WTC11 (cell line): ENCODE data around the gene RASSF1. TPM values are rescaled to one million over a fixed set of nuclear protein-coding genes. Genes with fewer than 3 reads are reported as not detected.

Experiments used
- ATAC-seq: fragments of 200-7000 bp; cut with Tn5 transposase; 2 replicates; pipeline ENCODE4 v1.10.0; 2021; ENCODE audit warnings: mild to moderate bottlenecking, moderate library complexity
- CTCF ChIA-PET: fragments of 300-600 bp; sonication (Branson Sonifier 250); formaldehyde crosslinking; loops from one replicate; lab custom pipeline; 2021; ENCODE audit warnings: antibody characterized with exemption; lab: Charles Lee
- POLR2A ChIA-PET: fragments of 350-600 bp; sonication (Branson Sonifier 250); formaldehyde crosslinking; loops from one replicate; lab custom pipeline; 2021; ENCODE audit warnings: antibody characterized with exemption; lab: Charles Lee
- DNase-seq: peaks from one replicate; pipeline ENCODE4 v3.0.0; 2021; ENCODE audit warnings: low spot score
- H3K27ac Mint-ChIP-seq: 2 replicates; pipeline ENCODE4 v1.8.0; 2021; ENCODE audit warnings: mixed read lengths
- H3K27me3 Mint-ChIP-seq: 2 replicates; pipeline ENCODE4 v1.8.0; 2021; ENCODE audit warnings: low read depth, mild to moderate bottlenecking, moderate library complexity, mixed read lengths
- H3K36me3 Mint-ChIP-seq: 2 replicates; pipeline ENCODE4 v1.8.0; 2021; ENCODE audit warnings: mixed read lengths
- H3K4me1 Mint-ChIP-seq: 2 replicates; pipeline ENCODE4 v1.8.0; 2022; ENCODE audit warnings: mixed read lengths
- H3K4me3 Mint-ChIP-seq: 2 replicates; pipeline ENCODE4 v1.8.0; 2021; ENCODE audit warnings: mild to moderate bottlenecking, moderate library complexity, mixed read lengths
- H3K9me3 Mint-ChIP-seq: 2 replicates; pipeline ENCODE4 v1.8.0; 2021; ENCODE audit warnings: mixed read lengths
- GTF2I ChIP-seq: fragments of 250-450 bp; sonication (Bioruptor Pico); conservative IDR thresholded peaks from 2 replicates; pipeline ENCODE4 v1.4.0; 2021; ENCODE audit warnings: mild to moderate bottlenecking
- NFYB ChIP-seq: sonication (generic); formaldehyde crosslinking; conservative IDR thresholded peaks from 2 replicates; pipeline ENCODE4 v1.8.0; 2022; ENCODE audit warnings: low read depth, missing genetic modification reagents
- NR1H2 ChIP-seq: sonication (generic); formaldehyde crosslinking; IDR thresholded peaks from 2 replicates; pipeline ENCODE4 v1.9.0; 2021; ENCODE audit warnings: mild to moderate bottlenecking, moderate library complexity, missing genetic modification reagents
- SMAD3 ChIP-seq: sonication (generic); formaldehyde crosslinking; IDR thresholded peaks from 2 replicates; pipeline ENCODE4 v1.8.0; 2022; ENCODE audit warnings: missing genetic modification reagents, mild to moderate bottlenecking, borderline replicate concordance
- SOX15 ChIP-seq: fragments of 250-450 bp; sonication (Bioruptor Pico); IDR thresholded peaks from 2 replicates; pipeline ENCODE4 v1.9.0; 2021; ENCODE audit warnings: mild to moderate bottlenecking
- SP1 ChIP-seq: sonication (generic); formaldehyde crosslinking; conservative IDR thresholded peaks from 2 replicates; pipeline ENCODE4 v1.8.1; 2022; ENCODE audit warnings: missing genetic modification reagents
- TEAD4 ChIP-seq: sonication (generic); formaldehyde crosslinking; IDR thresholded peaks from 2 replicates; pipeline ENCODE4 v1.8.0; 2022; ENCODE audit warnings: mild to moderate bottlenecking, missing genetic modification reagents
- ZBTB21 ChIP-seq: sonication (generic); formaldehyde crosslinking; IDR thresholded peaks from 2 replicates; pipeline ENCODE4 v1.8.1; 2023; ENCODE audit warnings: mild to moderate bottlenecking, missing genetic modification reagents, borderline replicate concordance
- ZNF138 ChIP-seq: sonication (generic); formaldehyde crosslinking; conservative IDR thresholded peaks from 2 replicates; pipeline ENCODE4 v1.8.1; 2022; ENCODE audit warnings: mild to moderate bottlenecking, moderate library complexity, missing genetic modification reagents
- ZNF263 ChIP-seq: sonication (generic); formaldehyde crosslinking; IDR thresholded peaks from 2 replicates; pipeline ENCODE4 v1.8.1; 2022; ENCODE audit warnings: low read depth, mild to moderate bottlenecking, moderate library complexity, missing genetic modification reagents
- total RNA-seq: library from RNA; stranded (reverse); gene quantifications from 3 replicates; pipeline ENCODE4 v1.2.3, GENCODE V29; 2021
- TF ChIP-seq, protein P1 (sequence below): sonication (generic); formaldehyde crosslinking; IDR thresholded peaks from 2 replicates; pipeline ENCODE4 v1.8.1; 2023; ENCODE audit warnings: mild to moderate bottlenecking, missing genetic modification reagents
- TF ChIP-seq, protein P2 (sequence below): sonication (generic); formaldehyde crosslinking; IDR thresholded peaks from 2 replicates; pipeline ENCODE4 v1.8.1; 2022; ENCODE audit warnings: mild to moderate bottlenecking, missing genetic modification reagents, moderate library complexity, borderline replicate concordance
- TF ChIP-seq, protein P3 (sequence below): sonication (generic); formaldehyde crosslinking; IDR thresholded peaks from 2 replicates; pipeline ENCODE4 v1.8.1; 2023; ENCODE audit warnings: mild to moderate bottlenecking, missing genetic modification reagents
- TF ChIP-seq, protein P4 (sequence below): sonication (generic); formaldehyde crosslinking; IDR thresholded peaks from 2 replicates; pipeline ENCODE4 v1.8.0; 2022; ENCODE audit warnings: missing genetic modification reagents

Gene RASSF1
- total RNA-seq, 1 experiment from 2014 or later, result 14.5 TPM

DNA sequence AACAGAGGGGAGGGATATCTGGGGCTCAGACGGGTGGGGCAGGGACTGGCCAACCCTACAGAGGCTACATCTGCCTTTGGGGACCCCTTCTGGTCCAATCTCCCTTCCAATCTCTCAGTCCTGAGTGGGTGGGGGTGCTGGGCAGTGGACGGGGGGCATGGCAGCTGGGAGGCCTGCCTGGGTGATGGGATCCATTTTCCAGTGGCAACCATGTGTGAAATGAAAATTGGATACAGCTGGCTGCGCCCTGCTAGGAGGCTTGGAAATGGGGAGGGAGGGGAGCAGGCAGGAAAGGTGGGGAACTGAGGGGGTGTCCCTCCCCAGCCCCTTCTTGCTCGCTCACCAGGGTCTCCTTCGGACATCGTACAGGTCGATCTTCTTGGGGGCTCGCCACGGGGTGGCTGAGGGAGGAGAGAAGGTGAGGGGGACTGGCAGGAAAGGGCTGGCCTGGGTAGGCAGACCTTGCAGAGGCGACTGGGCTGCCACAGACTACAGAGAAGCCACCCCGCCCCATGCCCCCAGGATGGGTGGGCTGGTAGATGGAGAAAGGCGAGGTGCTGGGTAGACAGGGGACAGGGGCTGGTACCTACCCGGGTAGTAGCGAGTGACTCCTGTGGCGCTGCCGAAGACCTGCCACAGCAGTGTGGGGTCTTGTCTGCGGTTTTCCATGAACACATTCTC lies 39.9 kb upstream of the RASSF1 start:
- no peaks in the 10 kb centered on the region for H3K9me3 Mint-ChIP-seq
- H3K4me3 Mint-ChIP-seq, result no peak overlapping the region
- no peak for DNase-seq
- ATAC-seq, result no peak
- H3K27me3 Mint-ChIP-seq, result no peaks in the 10 kb centered on the region
- ChIA-PET POLR2A (no interaction called here), CTCF (interaction anchor here (0.6 to 1.4 kb wide), 4 partner anchors 10 to 170 kb away, joined by 3 to 9 read pairs (median 4); no protein-coding TSS in a partner anchor)
- 0 out of 2 replicates have a peak, but pooled peaks cover 2% of the 10 kb centered on the region for H3K4me1 Mint-ChIP-seq
- TF ChIP-seq TEAD4 (CRISPR knock-in tag) (no peak), ZBTB21 (CRISPR knock-in tag) (no peak)
- TF ChIP-seq, protein P1, sequence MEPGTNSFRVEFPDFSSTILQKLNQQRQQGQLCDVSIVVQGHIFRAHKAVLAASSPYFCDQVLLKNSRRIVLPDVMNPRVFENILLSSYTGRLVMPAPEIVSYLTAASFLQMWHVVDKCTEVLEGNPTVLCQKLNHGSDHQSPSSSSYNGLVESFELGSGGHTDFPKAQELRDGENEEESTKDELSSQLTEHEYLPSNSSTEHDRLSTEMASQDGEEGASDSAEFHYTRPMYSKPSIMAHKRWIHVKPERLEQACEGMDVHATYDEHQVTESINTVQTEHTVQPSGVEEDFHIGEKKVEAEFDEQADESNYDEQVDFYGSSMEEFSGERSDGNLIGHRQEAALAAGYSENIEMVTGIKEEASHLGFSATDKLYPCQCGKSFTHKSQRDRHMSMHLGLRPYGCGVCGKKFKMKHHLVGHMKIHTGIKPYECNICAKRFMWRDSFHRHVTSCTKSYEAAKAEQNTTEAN, result no peak
- no peaks in the 10 kb centered on the region for H3K36me3 Mint-ChIP-seq
- no peak overlapping the region for H3K27ac Mint-ChIP-seq

DNA sequence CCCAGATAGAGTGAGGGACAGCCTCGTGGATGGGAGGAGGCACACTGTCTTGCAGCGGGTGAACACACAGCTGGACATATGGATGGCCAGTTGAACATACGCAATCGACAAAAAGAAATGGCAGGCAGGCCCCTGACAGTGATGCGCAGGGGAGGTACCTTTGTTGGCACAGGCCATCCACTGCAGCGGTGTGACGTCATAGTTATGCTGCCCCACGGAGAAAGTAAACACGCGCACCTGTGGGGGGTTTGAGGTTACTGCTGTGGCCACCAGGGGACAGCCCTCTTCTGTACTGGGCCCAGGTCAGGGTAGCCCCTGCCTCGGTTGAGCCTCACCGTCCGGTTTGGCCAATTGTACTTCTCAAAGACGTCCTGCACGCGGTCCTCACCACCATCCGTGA lies 38.1 kb upstream of the RASSF1 start:
- TF ChIP-seq ZNF138 (no peak), NFYB (CRISPR knock-in tag) (no peak), SP1 (CRISPR knock-in tag) (no peak)
- Mint-ChIP-seq H3K27ac (no peak overlapping the region), H3K36me3 (no peaks in the 10 kb centered on the region), H3K4me1 (peaks cover 8% of the 10 kb centered on the region), H3K9me3 (no peaks in the 10 kb centered on the region), H3K4me3 (no peak overlapping the region), H3K27me3 (no peaks in the 10 kb centered on the region)
- no peak for DNase-seq
- no peak for ATAC-seq
- ChIA-PET CTCF (no interaction called here), POLR2A (no interaction called here)

DNA sequence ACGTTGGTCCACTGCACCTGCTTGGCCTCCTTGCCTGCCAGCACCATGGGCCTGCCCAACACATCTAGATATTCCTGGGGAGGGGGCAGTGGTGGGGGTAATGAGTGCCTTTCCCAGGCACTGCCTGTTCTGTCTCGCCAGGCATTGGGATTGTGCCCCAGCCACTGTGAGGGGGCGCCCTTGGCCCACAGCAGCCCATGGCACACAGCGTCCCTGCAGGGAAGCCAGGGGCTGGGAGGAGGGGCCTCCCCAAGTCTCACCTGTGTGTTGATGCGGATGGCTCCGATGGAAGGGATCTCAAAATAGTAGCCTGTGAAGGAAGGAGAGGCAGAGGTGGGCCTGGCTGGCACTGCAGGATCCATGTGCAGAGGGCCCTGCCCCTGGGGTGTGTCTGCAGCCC lies 37.4 kb upstream of the RASSF1 start:
- CTCF ChIA-PET, result no interaction called here
- Mint-ChIP-seq H3K27ac (no peak overlapping the region), H3K27me3 (no peaks in the 10 kb centered on the region), H3K36me3 (no peaks in the 10 kb centered on the region), H3K9me3 (no peaks in the 10 kb centered on the region), H3K4me3 (no peak overlapping the region), H3K4me1 (peaks cover 11% of the 10 kb centered on the region)
- DNase-seq, result no peak
- POLR2A ChIA-PET, result no interaction called here
- ATAC-seq, result peak; percentile 42
- TF ChIP-seq, protein P2, sequence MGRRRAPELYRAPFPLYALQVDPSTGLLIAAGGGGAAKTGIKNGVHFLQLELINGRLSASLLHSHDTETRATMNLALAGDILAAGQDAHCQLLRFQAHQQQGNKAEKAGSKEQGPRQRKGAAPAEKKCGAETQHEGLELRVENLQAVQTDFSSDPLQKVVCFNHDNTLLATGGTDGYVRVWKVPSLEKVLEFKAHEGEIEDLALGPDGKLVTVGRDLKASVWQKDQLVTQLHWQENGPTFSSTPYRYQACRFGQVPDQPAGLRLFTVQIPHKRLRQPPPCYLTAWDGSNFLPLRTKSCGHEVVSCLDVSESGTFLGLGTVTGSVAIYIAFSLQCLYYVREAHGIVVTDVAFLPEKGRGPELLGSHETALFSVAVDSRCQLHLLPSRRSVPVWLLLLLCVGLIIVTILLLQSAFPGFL (CRISPR knock-in tag), result no peak
- TF ChIP-seq SMAD3 (CRISPR knock-in tag) (no peak), NR1H2 (CRISPR knock-in tag) (no peak), ZNF263 (CRISPR knock-in tag) (no peak), SOX15 (no peak), GTF2I (CRISPR knock-in tag) (no peak)
- TF ChIP-seq, protein P3, sequence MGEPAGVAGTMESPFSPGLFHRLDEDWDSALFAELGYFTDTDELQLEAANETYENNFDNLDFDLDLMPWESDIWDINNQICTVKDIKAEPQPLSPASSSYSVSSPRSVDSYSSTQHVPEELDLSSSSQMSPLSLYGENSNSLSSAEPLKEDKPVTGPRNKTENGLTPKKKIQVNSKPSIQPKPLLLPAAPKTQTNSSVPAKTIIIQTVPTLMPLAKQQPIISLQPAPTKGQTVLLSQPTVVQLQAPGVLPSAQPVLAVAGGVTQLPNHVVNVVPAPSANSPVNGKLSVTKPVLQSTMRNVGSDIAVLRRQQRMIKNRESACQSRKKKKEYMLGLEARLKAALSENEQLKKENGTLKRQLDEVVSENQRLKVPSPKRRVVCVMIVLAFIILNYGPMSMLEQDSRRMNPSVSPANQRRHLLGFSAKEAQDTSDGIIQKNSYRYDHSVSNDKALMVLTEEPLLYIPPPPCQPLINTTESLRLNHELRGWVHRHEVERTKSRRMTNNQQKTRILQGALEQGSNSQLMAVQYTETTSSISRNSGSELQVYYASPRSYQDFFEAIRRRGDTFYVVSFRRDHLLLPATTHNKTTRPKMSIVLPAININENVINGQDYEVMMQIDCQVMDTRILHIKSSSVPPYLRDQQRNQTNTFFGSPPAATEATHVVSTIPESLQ (CRISPR knock-in tag), result no peak
- TF ChIP-seq, protein P4, sequence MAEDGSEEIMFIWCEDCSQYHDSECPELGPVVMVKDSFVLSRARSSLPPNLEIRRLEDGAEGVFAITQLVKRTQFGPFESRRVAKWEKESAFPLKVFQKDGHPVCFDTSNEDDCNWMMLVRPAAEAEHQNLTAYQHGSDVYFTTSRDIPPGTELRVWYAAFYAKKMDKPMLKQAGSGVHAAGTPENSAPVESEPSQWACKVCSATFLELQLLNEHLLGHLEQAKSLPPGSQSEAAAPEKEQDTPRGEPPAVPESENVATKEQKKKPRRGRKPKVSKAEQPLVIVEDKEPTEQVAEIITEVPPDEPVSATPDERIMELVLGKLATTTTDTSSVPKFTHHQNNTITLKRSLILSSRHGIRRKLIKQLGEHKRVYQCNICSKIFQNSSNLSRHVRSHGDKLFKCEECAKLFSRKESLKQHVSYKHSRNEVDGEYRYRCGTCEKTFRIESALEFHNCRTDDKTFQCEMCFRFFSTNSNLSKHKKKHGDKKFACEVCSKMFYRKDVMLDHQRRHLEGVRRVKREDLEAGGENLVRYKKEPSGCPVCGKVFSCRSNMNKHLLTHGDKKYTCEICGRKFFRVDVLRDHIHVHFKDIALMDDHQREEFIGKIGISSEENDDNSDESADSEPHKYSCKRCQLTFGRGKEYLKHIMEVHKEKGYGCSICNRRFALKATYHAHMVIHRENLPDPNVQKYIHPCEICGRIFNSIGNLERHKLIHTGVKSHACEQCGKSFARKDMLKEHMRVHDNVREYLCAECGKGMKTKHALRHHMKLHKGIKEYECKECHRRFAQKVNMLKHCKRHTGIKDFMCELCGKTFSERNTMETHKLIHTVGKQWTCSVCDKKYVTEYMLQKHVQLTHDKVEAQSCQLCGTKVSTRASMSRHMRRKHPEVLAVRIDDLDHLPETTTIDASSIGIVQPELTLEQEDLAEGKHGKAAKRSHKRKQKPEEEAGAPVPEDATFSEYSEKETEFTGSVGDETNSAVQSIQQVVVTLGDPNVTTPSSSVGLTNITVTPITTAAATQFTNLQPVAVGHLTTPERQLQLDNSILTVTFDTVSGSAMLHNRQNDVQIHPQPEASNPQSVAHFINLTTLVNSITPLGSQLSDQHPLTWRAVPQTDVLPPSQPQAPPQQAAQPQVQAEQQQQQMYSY (CRISPR knock-in tag), result no peak
